ENCODE results near the gene KCNC2.
"Not testable (repeated sequence)": the region's sequence is repeated elsewhere in the genome, so short reads cannot be mapped to it uniquely, and the experiment has no call there.

The KCNC2 gene

GRCh38 chr12:75209812-75210138 is at the start of gene KCNC2:
Gene KCNC2, minus strand, starts transcription at chr12:75209839.
- DNase-seq (ENCODE audit: low spot score), result no peak

GRCh38 chr12:75259143-75259542 is 49.5 kb upstream of the KCNC2 start:
- DNase-seq (ENCODE audit: low spot score), result no peak

- no peak for DNase-seq (ENCODE audit: low spot score)
Measured at GRCh38 chr12:75257510-75257909, 47.9 kb upstream of the KCNC2 start.

GRCh38 chr12:75245108-75245507 is 35.5 kb upstream of the KCNC2 start:
- DNase-seq (ENCODE audit: low spot score), result no peak

- no peak for DNase-seq (ENCODE audit: low spot score)
Measured at GRCh38 chr12:75239987-75240386, 30.3 kb upstream of the KCNC2 start.

- no peak for DNase-seq (ENCODE audit: low spot score)
Measured at GRCh38 chr12:75236206-75236605, 26.6 kb upstream of the KCNC2 start.

GRCh38 chr12:75227132-75227531 is 17.5 kb upstream of the KCNC2 start:
- no peak for DNase-seq (ENCODE audit: low spot score)

- no peak for DNase-seq (ENCODE audit: low spot score)
Measured at GRCh38 chr12:75212072-75212471, 2.4 kb upstream of the KCNC2 start.

- DNase-seq (ENCODE audit: low spot score), result no peak
Measured at GRCh38 chr12:75208856-75209811, 505 bp downstream of the KCNC2 start.

- DNase-seq (ENCODE audit: low spot score), result no peak
Measured at GRCh38 chr12:75207338-75208083, 2.1 kb downstream of the KCNC2 start.

- DNase-seq (ENCODE audit: low spot score), result no peak
Measured at GRCh38 chr12:75205558-75205957, 4.1 kb downstream of the KCNC2 start.

- no peak for DNase-seq (ENCODE audit: low spot score)
Measured at GRCh38 chr12:75196865-75197264, 12.8 kb downstream of the KCNC2 start.

- no peak for DNase-seq (ENCODE audit: low spot score)
Measured at GRCh38 chr12:75196408-75196807, 13.2 kb downstream of the KCNC2 start.

GRCh38 chr12:75194250-75194649 is 15.4 kb downstream of the KCNC2 start:
- no peak for DNase-seq (ENCODE audit: low spot score)

GRCh38 chr12:75192196-75192595 is 17.4 kb downstream of the KCNC2 start:
- no peak for DNase-seq (ENCODE audit: low spot score)

- no peak for DNase-seq (ENCODE audit: low spot score)
Measured at GRCh38 chr12:75190846-75191245, 18.8 kb downstream of the KCNC2 start.

- DNase-seq (ENCODE audit: low spot score), result not testable (repeated sequence)
Measured at GRCh38 chr12:75185881-75186280, 23.8 kb downstream of the KCNC2 start.

- DNase-seq (ENCODE audit: low spot score), result no peak
Measured at GRCh38 chr12:75184516-75184915, 25.1 kb downstream of the KCNC2 start.

GRCh38 chr12:75183967-75184366 is 25.7 kb downstream of the KCNC2 start:
- no peak for DNase-seq (ENCODE audit: low spot score)

- no peak for DNase-seq (ENCODE audit: low spot score)
Measured at GRCh38 chr12:75177997-75178396, 31.6 kb downstream of the KCNC2 start.

- no peak for DNase-seq (ENCODE audit: low spot score)
Measured at GRCh38 chr12:75172611-75173010, 37.0 kb downstream of the KCNC2 start.

- DNase-seq (ENCODE audit: low spot score), result no peak
Measured at GRCh38 chr12:75170640-75171185, 38.9 kb downstream of the KCNC2 start.

- DNase-seq (ENCODE audit: low spot score), result no peak
Measured at GRCh38 chr12:75162845-75163244, 46.8 kb downstream of the KCNC2 start.

All from cerebellar cortex (tissue), 1 donor.